Thyroid gland (tissue), 4 donors: ENCODE results near the gene AGMO. TPM values are rescaled to one million over a fixed set of nuclear protein-coding genes. Genes with fewer than 3 reads are reported as not detected.

Source experiments
- DNase-seq, 2 donors: peaks; one replicate each; pipeline ENCODE4 v3.0.0-alpha.2; 2019
- H3K27ac ChIP-seq, 3 donors: fragments of 200-600 bp; sonication (generic); 1 replicate in 2 of 3; 2 replicates in 1 of 3; pipeline ENCODE4 v1.5.1; 2016 to 2019; ENCODE audit warnings: mild to moderate bottlenecking in 1 of 3, moderate library complexity in 1 of 3
- H3K27me3 ChIP-seq: fragments of 200-600 bp; sonication (generic); one replicate; pipeline ENCODE4 v1.5.1; 2019
- H3K36me3 ChIP-seq, 2 donors: fragments of 200-600 bp; sonication (generic); one replicate each; pipeline ENCODE4 v1.5.1; 2016 to 2019
- H3K4me1 ChIP-seq, 2 donors: fragments of 200-600 bp; sonication (generic); one replicate each; pipeline ENCODE4 v1.5.1; 2017 to 2019
- H3K4me3 ChIP-seq, 3 donors: fragments of 200-600 bp; sonication (generic); replicated peaks in 1 of 3; 1 replicate in 2 of 3; 2 replicates in 1 of 3; pipeline ENCODE4 v1.5.1; 2016; ENCODE audit warnings: mild to moderate bottlenecking in 1 of 3
- H3K9me3 ChIP-seq: fragments of 200-600 bp; sonication (generic); one replicate; pipeline ENCODE4 v1.5.1; 2017
- POLR2A ChIP-seq, 2 donors: fragments of 450-650 bp; IDR thresholded peaks; one replicate each; pipeline ENCODE4 v1.6.1; 2017; ENCODE audit warnings: antibody characterized with exemption in 2 of 2, mild to moderate bottlenecking in 2 of 2, moderate library complexity in 1 of 2
- WGBS, 2 donors: methylation state at CpG; one replicate each; pipeline ENCODE4 v1.1.5; 2017; 5-methylcytosine and 5-hydroxymethylcytosine counted together
- intact Hi-C: fragments of 100-400 bp; cut with DNase I; formaldehyde crosslinking; loops from one replicate; pipeline ENCODE4 v1.15.1; 2023
- total RNA-seq, 4 donors: library from RNA; depleted of rRNA; stranded (reverse); fragments of >200 nt; gene quantifications; one replicate each; pipeline ENCODE4 v1.2.3, GENCODE V29; 2016
- TF ChIP-seq, protein P1 (sequence below), 6 experiments: fragments of 200-600 bp in 3 of 6; fragments of 450-650 bp in 3 of 6; sonication (generic) in 3 of 6; IDR thresholded peaks; one replicate each; pipeline ENCODE4 v1.5.1; 2016 to 2019; ENCODE audit warnings: antibody characterized with exemption in 6 of 6, mild to moderate bottlenecking in 2 of 6, inconsistent platforms in 1 of 6, moderate library complexity in 1 of 6

The AGMO gene
- total RNA-seq, 4 donors from 2014 or later: 0.83 to 2.0 (median 1.8) TPM

DNA sequence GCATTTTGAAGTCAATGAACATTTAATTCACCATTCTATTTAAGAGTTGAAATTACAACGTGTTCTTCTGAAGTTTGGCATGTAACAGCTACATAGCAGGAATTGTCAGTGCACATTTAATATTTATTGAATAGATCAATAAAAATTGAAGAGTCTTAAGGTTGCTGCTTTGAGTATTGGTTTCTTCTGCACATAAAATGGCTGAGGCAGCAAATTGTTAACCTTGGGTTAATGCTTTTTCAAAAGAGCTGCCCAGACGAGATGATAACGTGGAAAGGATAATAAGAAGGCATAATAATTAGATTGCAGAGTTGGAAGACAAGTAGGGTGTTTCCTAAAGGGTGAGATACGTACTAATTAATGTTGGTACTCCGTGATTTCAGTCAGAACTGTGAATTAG lies 203.7 kb downstream of the AGMO start:
- TF ChIP-seq, protein P1, sequence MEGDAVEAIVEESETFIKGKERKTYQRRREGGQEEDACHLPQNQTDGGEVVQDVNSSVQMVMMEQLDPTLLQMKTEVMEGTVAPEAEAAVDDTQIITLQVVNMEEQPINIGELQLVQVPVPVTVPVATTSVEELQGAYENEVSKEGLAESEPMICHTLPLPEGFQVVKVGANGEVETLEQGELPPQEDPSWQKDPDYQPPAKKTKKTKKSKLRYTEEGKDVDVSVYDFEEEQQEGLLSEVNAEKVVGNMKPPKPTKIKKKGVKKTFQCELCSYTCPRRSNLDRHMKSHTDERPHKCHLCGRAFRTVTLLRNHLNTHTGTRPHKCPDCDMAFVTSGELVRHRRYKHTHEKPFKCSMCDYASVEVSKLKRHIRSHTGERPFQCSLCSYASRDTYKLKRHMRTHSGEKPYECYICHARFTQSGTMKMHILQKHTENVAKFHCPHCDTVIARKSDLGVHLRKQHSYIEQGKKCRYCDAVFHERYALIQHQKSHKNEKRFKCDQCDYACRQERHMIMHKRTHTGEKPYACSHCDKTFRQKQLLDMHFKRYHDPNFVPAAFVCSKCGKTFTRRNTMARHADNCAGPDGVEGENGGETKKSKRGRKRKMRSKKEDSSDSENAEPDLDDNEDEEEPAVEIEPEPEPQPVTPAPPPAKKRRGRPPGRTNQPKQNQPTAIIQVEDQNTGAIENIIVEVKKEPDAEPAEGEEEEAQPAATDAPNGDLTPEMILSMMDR (IDR thresholded peaks at IDR 0.05): no peak
- TF ChIP-seq POLR2A (IDR thresholded peaks at IDR 0.05): no peak
- Histone ChIP-seq H3K36me3 (no peaks in the 10 kb centered on the region), H3K9me3 (no peaks in the 10 kb centered on the region), H3K4me3 (no peak overlapping the region), H3K4me1 (no peaks in the 10 kb centered on the region), H3K27me3 (no peaks in the 10 kb centered on the region), H3K27ac (no peak overlapping the region)
- intact Hi-C loops: no loop called here
- no peak for DNase-seq
- WGBS, 2 donors: 77 to 84% methylated on average over 5 of the region's 5 CpGs

DNA sequence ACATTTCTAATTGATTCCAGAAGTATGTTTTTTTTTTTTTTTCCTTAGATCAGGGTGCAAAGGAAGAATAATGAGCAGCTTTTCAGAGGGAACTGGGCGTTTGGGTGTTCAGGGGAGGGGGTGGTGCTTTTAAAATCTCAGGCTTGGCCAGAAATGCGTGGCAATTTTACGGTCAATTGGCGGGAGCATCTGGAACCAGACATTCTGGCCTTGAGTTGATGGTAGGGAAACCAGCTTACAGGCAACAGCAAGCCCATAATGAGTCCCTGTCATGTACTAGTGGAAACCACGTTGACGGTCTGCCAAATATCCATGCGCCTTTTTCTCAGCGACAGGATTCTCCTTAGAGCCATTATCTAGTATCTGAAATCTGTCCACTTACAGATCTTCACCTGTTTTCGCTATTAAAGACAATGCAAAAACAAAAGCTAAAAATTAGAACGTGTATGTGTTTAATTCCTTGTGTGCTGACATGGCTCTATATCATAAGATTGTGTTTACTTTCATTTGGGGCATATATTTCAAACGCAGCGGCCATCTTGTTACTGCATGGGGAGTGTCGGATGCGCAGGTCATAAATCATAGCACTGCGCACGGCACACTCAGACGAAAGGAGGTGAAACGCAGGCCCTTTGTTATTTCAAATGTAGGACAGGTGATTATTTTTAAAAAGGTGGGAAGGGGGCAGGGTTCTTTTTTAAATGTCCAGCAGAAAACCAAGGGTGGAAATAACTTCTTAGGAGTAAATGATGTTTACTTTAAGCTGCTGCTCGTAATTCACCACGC lies 209.2 kb downstream of the AGMO start:
- no peak for DNase-seq
- Histone ChIP-seq H3K27me3 (no peaks in the 10 kb centered on the region), H3K27ac (no peak overlapping the region), H3K4me3 (no peak overlapping the region), H3K36me3 (no peaks in the 10 kb centered on the region), H3K9me3 (no peaks in the 10 kb centered on the region), H3K4me1 (no peaks in the 10 kb centered on the region)
- TF ChIP-seq, protein P1 (IDR thresholded peaks at IDR 0.05): no peak
- TF ChIP-seq POLR2A (IDR thresholded peaks at IDR 0.05): no peak
- 84 to 91% methylated on average over 20 of the region's 20 CpGs for WGBS, 2 donors
- intact Hi-C loops: no loop called here

DNA sequence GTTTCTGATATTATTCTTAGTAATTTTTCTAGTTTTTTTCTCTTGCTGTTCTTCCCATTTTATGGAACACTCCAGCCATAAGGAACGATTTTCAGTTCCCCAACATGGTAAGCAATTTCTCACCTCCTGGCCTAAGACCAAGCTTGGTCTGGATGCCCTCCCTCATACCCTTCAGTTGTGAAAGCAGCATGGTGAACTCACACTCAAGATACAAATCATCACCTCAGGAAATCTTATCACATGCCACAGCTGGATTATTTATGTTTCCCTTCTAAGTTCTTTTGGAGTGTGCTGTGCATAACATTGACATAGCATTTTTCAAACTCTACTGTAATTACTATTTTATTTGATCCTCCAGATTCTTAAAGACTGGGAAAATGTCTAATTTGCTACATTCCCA lies 216.6 kb downstream of the AGMO start:
- Histone ChIP-seq H3K4me1 (no peaks in the 10 kb centered on the region), H3K36me3 (no peaks in the 10 kb centered on the region), H3K27ac (no peak overlapping the region), H3K27me3 (no peaks in the 10 kb centered on the region), H3K4me3 (no peak overlapping the region), H3K9me3 (no peaks in the 10 kb centered on the region)
- 52 to 67% methylated on average over 1 of the region's 1 CpG for WGBS, 2 donors
- intact Hi-C loops: no loop called here
- TF ChIP-seq, protein P1 (IDR thresholded peaks at IDR 0.05): no peak
- TF ChIP-seq POLR2A (IDR thresholded peaks at IDR 0.05): no peak
- no peak for DNase-seq

DNA sequence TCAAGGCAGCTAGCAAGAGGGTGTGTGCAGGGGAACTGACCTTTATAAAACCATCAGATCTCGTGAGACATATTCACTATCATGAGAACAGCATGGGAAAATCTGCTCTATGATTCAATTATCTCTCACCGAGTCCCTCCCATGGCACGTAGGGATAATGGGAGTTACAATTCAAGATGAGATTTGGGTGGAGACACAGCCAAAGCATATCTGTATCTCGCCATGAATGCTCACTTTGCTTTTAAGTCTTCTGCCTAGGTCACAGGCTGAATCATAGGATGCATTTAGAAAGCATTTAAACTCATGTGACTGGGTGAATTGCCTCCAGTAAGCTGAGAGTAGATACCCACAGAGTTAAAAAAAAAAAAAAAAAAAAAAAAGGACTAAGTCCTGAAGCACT lies 220.0 kb downstream of the AGMO start:
- no peaks in the 10 kb centered on the region for H3K4me1 ChIP-seq
- H3K27ac ChIP-seq: no peak overlapping the region
- H3K27me3 ChIP-seq: no peaks in the 10 kb centered on the region
- 89 to 90% methylated on average over 4 of the region's 4 CpGs for WGBS, 2 donors
- no peak for TF ChIP-seq POLR2A (IDR thresholded peaks at IDR 0.05)
- TF ChIP-seq, protein P1 (IDR thresholded peaks at IDR 0.05): no peak
- intact Hi-C loops: no loop called here
- H3K4me3 ChIP-seq: no peak overlapping the region
- no peaks in the 10 kb centered on the region for H3K36me3 ChIP-seq
- no peak for DNase-seq
- H3K9me3 ChIP-seq: no peaks in the 10 kb centered on the region

DNA sequence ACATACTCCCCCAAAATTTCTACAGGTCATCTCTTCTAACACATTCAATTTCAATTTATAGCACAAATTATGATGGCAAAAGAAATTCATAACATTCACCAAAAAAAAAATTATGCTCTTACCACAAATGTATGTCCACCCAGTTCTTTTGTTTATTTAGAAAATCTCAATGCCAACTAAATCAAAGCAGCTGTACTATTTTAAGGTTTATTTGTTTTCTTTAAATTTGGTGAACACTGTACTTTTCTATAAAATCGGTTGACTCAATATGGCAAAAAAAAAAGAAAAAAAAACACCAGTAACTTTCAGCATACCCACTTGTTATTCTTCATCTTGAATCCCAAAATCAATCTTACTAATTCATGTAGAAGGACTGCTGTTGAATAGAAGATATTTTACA lies 225.7 kb downstream of the AGMO start:
- intact Hi-C loops: no loop called here
- no peaks in the 10 kb centered on the region for H3K4me1 ChIP-seq
- H3K27me3 ChIP-seq: no peaks in the 10 kb centered on the region
- no peaks in the 10 kb centered on the region for H3K9me3 ChIP-seq
- TF ChIP-seq, protein P1 (IDR thresholded peaks at IDR 0.05): no peak
- TF ChIP-seq POLR2A (IDR thresholded peaks at IDR 0.05): no peak
- WGBS, 2 donors: 77 to 78% methylated on average over 1 of the region's 1 CpG
- H3K36me3 ChIP-seq: no peaks in the 10 kb centered on the region
- H3K27ac ChIP-seq: no peak overlapping the region
- no peak for DNase-seq
- H3K4me3 ChIP-seq: no peak overlapping the region
